ENCODE results near the gene PDE4B. TPM values are rescaled to one million over a fixed set of nuclear protein-coding genes. Genes with fewer than 3 reads are reported as not detected.
"Not testable (repeated sequence)": the region's sequence is repeated elsewhere in the genome, so short reads cannot be mapped to it uniquely, and the experiment has no call there.

The PDE4B gene
- total RNA-seq, 1 donor = 2.3 TPM

DNA sequence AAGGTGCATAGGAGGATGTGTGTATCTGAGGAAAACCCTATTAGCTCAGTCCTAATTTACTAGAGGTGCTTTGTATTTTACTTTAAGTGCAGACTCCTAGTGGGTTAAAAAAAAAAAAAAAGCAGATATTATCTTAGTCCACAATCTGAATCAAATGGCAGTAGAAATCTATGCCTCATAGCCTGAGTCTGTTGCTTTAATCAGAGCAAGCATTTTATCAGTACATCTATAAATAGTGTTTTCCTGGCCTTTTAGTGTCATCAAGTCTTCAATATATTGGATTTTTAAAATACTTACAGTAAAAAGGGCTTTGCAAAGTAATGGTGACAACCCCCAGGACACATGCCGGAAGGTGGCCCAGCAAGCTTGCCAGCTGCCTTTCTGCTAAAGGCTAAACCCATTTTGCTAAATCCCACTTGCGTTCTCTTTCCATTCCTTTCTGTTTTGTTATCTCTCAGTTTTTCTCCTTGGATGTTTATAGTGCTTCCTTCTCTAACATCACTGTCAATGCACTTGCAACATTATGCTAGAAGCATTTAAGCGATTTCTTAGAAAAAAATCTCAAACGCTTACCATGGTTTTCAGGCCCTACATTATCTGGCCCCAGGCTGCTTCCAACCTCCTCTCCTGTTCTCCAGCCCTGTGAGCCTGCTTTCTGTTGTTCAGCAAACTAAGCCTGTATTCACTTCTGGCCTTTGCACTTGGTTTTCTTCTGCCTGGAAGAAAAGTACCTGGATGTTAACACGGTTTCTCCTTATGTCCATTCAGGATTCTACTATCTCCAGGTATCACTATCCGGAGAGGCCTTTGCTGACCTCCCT, 206.3 kb downstream of the PDE4B start:
- no peak for DNase-seq (ENCODE audit: low read depth)
- TF ChIP-seq, protein P1, sequence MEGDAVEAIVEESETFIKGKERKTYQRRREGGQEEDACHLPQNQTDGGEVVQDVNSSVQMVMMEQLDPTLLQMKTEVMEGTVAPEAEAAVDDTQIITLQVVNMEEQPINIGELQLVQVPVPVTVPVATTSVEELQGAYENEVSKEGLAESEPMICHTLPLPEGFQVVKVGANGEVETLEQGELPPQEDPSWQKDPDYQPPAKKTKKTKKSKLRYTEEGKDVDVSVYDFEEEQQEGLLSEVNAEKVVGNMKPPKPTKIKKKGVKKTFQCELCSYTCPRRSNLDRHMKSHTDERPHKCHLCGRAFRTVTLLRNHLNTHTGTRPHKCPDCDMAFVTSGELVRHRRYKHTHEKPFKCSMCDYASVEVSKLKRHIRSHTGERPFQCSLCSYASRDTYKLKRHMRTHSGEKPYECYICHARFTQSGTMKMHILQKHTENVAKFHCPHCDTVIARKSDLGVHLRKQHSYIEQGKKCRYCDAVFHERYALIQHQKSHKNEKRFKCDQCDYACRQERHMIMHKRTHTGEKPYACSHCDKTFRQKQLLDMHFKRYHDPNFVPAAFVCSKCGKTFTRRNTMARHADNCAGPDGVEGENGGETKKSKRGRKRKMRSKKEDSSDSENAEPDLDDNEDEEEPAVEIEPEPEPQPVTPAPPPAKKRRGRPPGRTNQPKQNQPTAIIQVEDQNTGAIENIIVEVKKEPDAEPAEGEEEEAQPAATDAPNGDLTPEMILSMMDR (IDR thresholded peaks at IDR 0.05; ENCODE audit: insufficient read depth, low read length) = no peak
- no peak overlapping the region for H3K4me3 ChIP-seq (ENCODE audit: low read depth, low read length)

GRCh38 chr1:66000033-66000637, 207.4 kb downstream of the PDE4B start:
- H3K4me3 ChIP-seq (ENCODE audit: low read depth, low read length) = no peak overlapping the region
- DNase-seq (ENCODE audit: low read depth) = no peak
- TF ChIP-seq, protein P1 (IDR thresholded peaks at IDR 0.05; ENCODE audit: insufficient read depth, low read length) = no peak

- DNase-seq (ENCODE audit: low read depth) = no peak
These were observed 211.0 kb downstream of the PDE4B start for GRCh38 chr1:66003690-66004089.

GRCh38 chr1:66006534-66006933, 213.8 kb downstream of the PDE4B start:
- not testable (repeated sequence) for H3K4me3 ChIP-seq (ENCODE audit: low read depth, low read length); DNase-seq (ENCODE audit: low read depth)

More at GRCh38 chr1:66003690-66004089, 211.0 kb downstream of the PDE4B start:
- TF ChIP-seq, protein P1 (IDR thresholded peaks at IDR 0.05; ENCODE audit: insufficient read depth, low read length) = no peak
- H3K4me3 ChIP-seq (ENCODE audit: low read depth, low read length) = no peak overlapping the region

DNA sequence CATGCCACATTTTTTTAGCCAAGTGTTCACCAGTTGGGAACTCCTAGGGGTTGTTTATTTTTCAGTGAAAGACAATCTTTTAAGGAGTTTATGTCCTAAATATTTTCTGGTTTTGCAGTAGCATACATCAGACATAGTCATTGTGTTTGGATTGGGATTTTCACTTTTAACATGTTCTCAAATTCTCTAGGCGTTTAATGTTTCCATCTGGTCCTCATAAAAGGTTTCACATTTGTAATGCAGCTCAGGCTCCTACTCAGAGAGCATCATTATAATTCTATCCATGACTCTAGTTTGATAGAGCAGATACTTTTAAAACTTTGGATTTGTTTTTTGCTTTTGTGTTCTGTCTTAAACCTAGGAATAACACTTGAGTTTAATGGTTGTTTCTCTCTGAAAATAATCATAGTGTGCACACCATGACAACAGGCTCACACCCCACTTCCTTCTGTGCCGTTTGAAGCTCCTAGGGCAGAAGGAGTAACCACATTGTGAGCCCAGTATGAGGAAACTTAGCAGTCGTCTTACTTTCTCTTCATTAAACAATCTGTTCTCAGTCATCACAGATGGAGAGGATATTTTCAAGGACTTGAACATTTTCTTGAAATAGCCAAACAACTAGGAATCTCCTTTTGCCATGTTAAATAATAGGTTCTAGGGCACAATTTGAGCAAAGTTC, 219.6 kb downstream of the PDE4B start:
- TF ChIP-seq, protein P1 (IDR thresholded peaks at IDR 0.05; ENCODE audit: insufficient read depth, low read length) = no peak
- no peak overlapping the region for H3K4me3 ChIP-seq (ENCODE audit: low read depth, low read length)
- no peak for DNase-seq (ENCODE audit: low read depth)

- TF ChIP-seq, protein P1 (IDR thresholded peaks at IDR 0.05; ENCODE audit: insufficient read depth, low read length) = no peak
- DNase-seq (ENCODE audit: low read depth) = no peak
- no peak overlapping the region for H3K4me3 ChIP-seq (ENCODE audit: low read depth, low read length)
These were observed 220.7 kb downstream of the PDE4B start for GRCh38 chr1:66013371-66013770.
